Keratinocyte (primary cell): ENCODE results near the gene GPR26. TPM values are rescaled to one million over a fixed set of nuclear protein-coding genes. Genes with fewer than 3 reads are reported as not detected.

Source experiments
- DNase-seq: peaks from one replicate; pipeline ENCODE4 v3.0.0-alpha.2; 2011; ENCODE audit warnings: low read depth, missing footprints, low spot score
- FAIRE-seq: peaks from 2 replicates; lab custom pipeline; 2011; peaks lifted over from hg19 to GRCh38; lab: Jason Lieb, UNC
- H2AFZ ChIP-seq: 2 replicates; pipeline ENCODE4 v1.6.0; 2012; ENCODE audit warnings: low read length, control low read depth, inconsistent platforms; ENCODE audit not compliant: control insufficient read depth
- H3K27ac ChIP-seq: 2 replicates; pipeline ENCODE4 v1.5.1; 2011; ENCODE audit warnings: low read length; ENCODE audit not compliant: control insufficient read depth, insufficient read depth
- H3K27me3 ChIP-seq: 3 replicates; pipeline ENCODE4 v1.6.0; 2011; ENCODE audit warnings: low read length; ENCODE audit not compliant: control insufficient read depth, insufficient read depth; ENCODE audit errors: extremely low read depth
- H3K36me3 ChIP-seq, 2 experiments: 2 replicates in 1 of 2; 3 replicates in 1 of 2; pipeline ENCODE4 v1.5.1; 2011; ENCODE audit warnings: low read length in 2 of 2, mild to moderate bottlenecking in 1 of 2; ENCODE audit not compliant: control insufficient read depth in 2 of 2, insufficient read depth in 2 of 2; ENCODE audit errors: extremely low read depth in 1 of 2
- H3K4me1 ChIP-seq: 3 replicates; pipeline ENCODE4 v1.5.1; 2011; ENCODE audit warnings: low read length; ENCODE audit not compliant: control insufficient read depth, insufficient read depth; ENCODE audit errors: extremely low read depth
- H3K4me2 ChIP-seq: 3 replicates; pipeline ENCODE4 v1.6.0; 2011; ENCODE audit warnings: low read depth, low read length; ENCODE audit not compliant: control insufficient read depth, insufficient read depth; ENCODE audit errors: extremely low read depth
- H3K4me3 ChIP-seq, 3 experiments: fragments of 200-600 bp in 1 of 3; sonication (generic) in 1 of 3; 2 replicates in 2 of 3; 3 replicates in 1 of 3; pipeline ENCODE4 v1.5.1; 2011 to 2016; ENCODE audit warnings: low read length in 3 of 3, mild to moderate bottlenecking in 3 of 3, control low read depth in 2 of 3, inconsistent platforms in 1 of 3, low read depth in 1 of 3, mixed read lengths in 1 of 3, mixed run types in 1 of 3, moderate library complexity in 1 of 3; ENCODE audit not compliant: control insufficient read depth in 2 of 3, insufficient read depth in 2 of 3; ENCODE audit errors: extremely low read depth in 1 of 3
- H3K79me2 ChIP-seq: 2 replicates; pipeline ENCODE4 v1.6.0; 2012; ENCODE audit warnings: low read length; ENCODE audit not compliant: control insufficient read depth, insufficient read depth
- H3K9ac ChIP-seq: 3 replicates; pipeline ENCODE4 v1.6.0; 2011; ENCODE audit warnings: low read length; ENCODE audit not compliant: control insufficient read depth, insufficient read depth; ENCODE audit errors: extremely low read depth
- H3K9me1 ChIP-seq: 3 replicates; pipeline ENCODE4 v1.6.0; 2011; ENCODE audit warnings: low read length; ENCODE audit not compliant: control insufficient read depth, insufficient read depth; ENCODE audit errors: extremely low read depth
- H3K9me3 ChIP-seq: 2 replicates; pipeline ENCODE4 v1.5.1; 2012; ENCODE audit warnings: low read depth, low read length; ENCODE audit not compliant: control insufficient read depth
- H4K20me1 ChIP-seq: 3 replicates; pipeline ENCODE4 v1.6.0; 2011; ENCODE audit warnings: low read length; ENCODE audit not compliant: control insufficient read depth, insufficient read depth; ENCODE audit errors: extremely low read depth
- CTCF ChIP-seq, 3 experiments: IDR thresholded peaks in 1 of 3; conservative IDR thresholded peaks in 1 of 3; optimal IDR thresholded peaks in 1 of 3; 2 replicates in 2 of 3; 3 replicates in 1 of 3; pipeline versions ENCODE3 to v1.5.1; 2011; ENCODE audit warnings: low read length in 3 of 3, mild to moderate bottlenecking in 3 of 3, moderate library complexity in 2 of 3, control low read depth in 1 of 3, inconsistent platforms in 1 of 3; ENCODE audit not compliant: insufficient read depth in 2 of 3; ENCODE audit errors: extremely low read depth in 1 of 3
- EZH2 ChIP-seq: IDR thresholded peaks from one replicate; pipeline ENCODE4 v1.6.1; 2012; ENCODE audit warnings: inconsistent platforms, mild to moderate bottlenecking, low read length, moderate library complexity
- dilution Hi-C: fragments of 300-500 bp; cut with MboI; formaldehyde crosslinking; loops from one replicate; pipeline ENCODE4 v1.7.0; 2020; ENCODE audit warnings: low sequenced_read_pairs; ENCODE audit not compliant: extremely low pct_ligation_motif_present
- polyA plus RNA-seq, 5 experiments: library from polyadenylated mRNA; depleted of rRNA in 3 of 5; stranded (reverse) in 3 of 5; stranded (forward) in 1 of 5; unstranded in 1 of 5; fragments of >200 nt; gene quantifications; 1 replicate in 1 of 5; 2 replicates in 3 of 5; 3 replicates in 1 of 5; pipeline versions ENCODE4 v1.2.1 to v1.2.3, GENCODE V29; 2011 to 2012; ENCODE audit warnings: missing spikeins in 2 of 5, low read depth in 1 of 5, low replicate concordance in 1 of 5

Gene GPR26
- polyA plus RNA-seq, 1 donor (not counting 4 experiments of a cell fraction or from before 2014, with no cell fraction given), result not detected

GRCh38 chr10:123743441-123744223, 77.5 kb downstream of the GPR26 start:
- H3K79me2 ChIP-seq, result no peaks in the 10 kb centered on the region
- H3K27ac ChIP-seq, result no peak overlapping the region
- no peak overlapping the region for H3K4me3 ChIP-seq
- peaks cover 4% of the 10 kb centered on the region for H3K27me3 ChIP-seq
- no peak overlapping the region for H2AFZ ChIP-seq
- no peak overlapping the region for H3K4me2 ChIP-seq
- H3K4me1 ChIP-seq, result no peaks in the 10 kb centered on the region
- FAIRE-seq, result no peak
- H3K9ac ChIP-seq, result no peak overlapping the region
- no peaks in the 10 kb centered on the region for H3K9me1 ChIP-seq
- no peaks in the 10 kb centered on the region for H4K20me1 ChIP-seq
- H3K9me3 ChIP-seq, result no peaks in the 10 kb centered on the region
- TF ChIP-seq CTCF (optimal IDR thresholded peaks at IDR 0.05 in 1 of 3, IDR thresholded peaks at IDR 0.05 in 1 of 3, conservative IDR thresholded peaks at IDR 0.05 in 1 of 3; ENCODE audit: extremely low read depth in 1 of 3, insufficient read depth in 2 of 3, low read length in 3 of 3), result no peak
- TF ChIP-seq EZH2, result no peak
- no peaks in the 10 kb centered on the region for H3K36me3 ChIP-seq
- dilution Hi-C loops, result no loop called here
- DNase-seq, result no peak

- dilution Hi-C loops, result no loop called here
These were observed 78.0 kb downstream of the GPR26 start for GRCh38 chr10:123744224-123744536.

More at GRCh38 chr10:123744224-123744536, 78.0 kb downstream of the GPR26 start:
- no peak overlapping the region for H3K9ac ChIP-seq
- H2AFZ ChIP-seq, result no peak overlapping the region
- FAIRE-seq (no peak), DNase-seq (no peak)
- H3K4me3 ChIP-seq, result no peak overlapping the region
- H3K79me2 ChIP-seq, result no peaks in the 10 kb centered on the region
- H3K4me1 ChIP-seq, result no peaks in the 10 kb centered on the region
- H3K9me1 ChIP-seq, result no peaks in the 10 kb centered on the region
- H4K20me1 ChIP-seq, result no peaks in the 10 kb centered on the region
- no peak overlapping the region for H3K4me2 ChIP-seq
- H3K27ac ChIP-seq, result no peak overlapping the region
- H3K27me3 ChIP-seq, result peaks cover 4% of the 10 kb centered on the region
- no peak for TF ChIP-seq CTCF (optimal IDR thresholded peaks at IDR 0.05 in 1 of 3, IDR thresholded peaks at IDR 0.05 in 1 of 3, conservative IDR thresholded peaks at IDR 0.05 in 1 of 3; ENCODE audit: extremely low read depth in 1 of 3, insufficient read depth in 2 of 3, low read length in 3 of 3)
- no peak for TF ChIP-seq EZH2
- H3K9me3 ChIP-seq, result no peaks in the 10 kb centered on the region
- no peaks in the 10 kb centered on the region for H3K36me3 ChIP-seq

Other genes with a start within 250 kb of the GPR26 start
- gene CPXM2, start 225.5 kb downstream of the GPR26 start, polyA plus RNA-seq, result 0.01 to 0.03 TPM in 2 of 3 replicates, not detected in the other